Loucy (cell line): ENCODE data around the gene MCHR1.

Experiments used
- EZH2phosphoT487 ChIP-seq: fragments of 200-600 bp; IDR thresholded peaks from 2 replicates; pipeline ENCODE4 v1.6.1; 2018; ENCODE audit warnings: antibody characterized with exemption, mild to moderate bottlenecking, moderate library complexity, borderline replicate concordance
- TF ChIP-seq, protein P1 (sequence below): fragments of 200-600 bp; sonication (generic); conservative IDR thresholded peaks from 2 replicates; pipeline ENCODE4 v1.5.1; 2014; ENCODE audit warnings: mild to moderate bottlenecking, antibody characterized with exemption, low read length

DNA sequence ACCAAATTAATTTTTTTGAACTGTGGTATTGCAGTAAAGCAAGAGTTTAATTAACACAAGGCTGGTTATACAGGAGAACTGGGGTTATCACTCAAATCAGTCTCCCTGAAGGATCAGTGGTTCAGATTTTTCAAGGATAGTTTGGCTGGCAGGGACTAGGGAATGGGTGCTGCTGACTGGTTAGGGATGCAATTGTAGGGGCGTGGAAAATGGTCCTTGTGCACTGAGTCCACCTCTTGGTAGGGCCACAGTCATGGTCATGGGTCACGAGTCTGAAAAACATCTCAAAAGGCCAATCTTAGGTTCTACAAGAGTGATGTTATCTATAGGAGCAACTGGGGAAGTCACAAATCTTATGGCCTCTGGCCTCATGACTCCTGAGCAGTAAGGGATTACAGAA is 27.9 kb downstream of the MCHR1 start:
- TF ChIP-seq, protein P1, sequence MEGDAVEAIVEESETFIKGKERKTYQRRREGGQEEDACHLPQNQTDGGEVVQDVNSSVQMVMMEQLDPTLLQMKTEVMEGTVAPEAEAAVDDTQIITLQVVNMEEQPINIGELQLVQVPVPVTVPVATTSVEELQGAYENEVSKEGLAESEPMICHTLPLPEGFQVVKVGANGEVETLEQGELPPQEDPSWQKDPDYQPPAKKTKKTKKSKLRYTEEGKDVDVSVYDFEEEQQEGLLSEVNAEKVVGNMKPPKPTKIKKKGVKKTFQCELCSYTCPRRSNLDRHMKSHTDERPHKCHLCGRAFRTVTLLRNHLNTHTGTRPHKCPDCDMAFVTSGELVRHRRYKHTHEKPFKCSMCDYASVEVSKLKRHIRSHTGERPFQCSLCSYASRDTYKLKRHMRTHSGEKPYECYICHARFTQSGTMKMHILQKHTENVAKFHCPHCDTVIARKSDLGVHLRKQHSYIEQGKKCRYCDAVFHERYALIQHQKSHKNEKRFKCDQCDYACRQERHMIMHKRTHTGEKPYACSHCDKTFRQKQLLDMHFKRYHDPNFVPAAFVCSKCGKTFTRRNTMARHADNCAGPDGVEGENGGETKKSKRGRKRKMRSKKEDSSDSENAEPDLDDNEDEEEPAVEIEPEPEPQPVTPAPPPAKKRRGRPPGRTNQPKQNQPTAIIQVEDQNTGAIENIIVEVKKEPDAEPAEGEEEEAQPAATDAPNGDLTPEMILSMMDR: no peak
- TF ChIP-seq EZH2phosphoT487: no peak
